Esophagus muscularis mucosa (tissue), 3 donors: ENCODE data around the gene PROX1.

Experiments used
- POLR2A ChIP-seq: fragments of 450-650 bp; IDR thresholded peaks from one replicate; pipeline ENCODE4 v1.6.1; 2017; ENCODE audit warnings: antibody characterized with exemption, moderate library complexity, mild to moderate bottlenecking, low read depth
- POLR2AphosphoS5 ChIP-seq, 2 donors: sonication (generic); formaldehyde crosslinking; IDR thresholded peaks; one replicate each; pipeline ENCODE4 v1.6.1; 2017; ENCODE audit warnings: antibody characterized with exemption in 2 of 2
- TF ChIP-seq, protein P1 (sequence below), 3 experiments: fragments of 200-600 bp in 2 of 3; fragments of 450-650 bp in 1 of 3; sonication (generic) in 2 of 3; IDR thresholded peaks; one replicate each; pipeline ENCODE4 v1.5.1; 2017 to 2019; ENCODE audit warnings: antibody characterized with exemption in 3 of 3, mild to moderate bottlenecking in 2 of 3, moderate library complexity in 1 of 3

DNA sequence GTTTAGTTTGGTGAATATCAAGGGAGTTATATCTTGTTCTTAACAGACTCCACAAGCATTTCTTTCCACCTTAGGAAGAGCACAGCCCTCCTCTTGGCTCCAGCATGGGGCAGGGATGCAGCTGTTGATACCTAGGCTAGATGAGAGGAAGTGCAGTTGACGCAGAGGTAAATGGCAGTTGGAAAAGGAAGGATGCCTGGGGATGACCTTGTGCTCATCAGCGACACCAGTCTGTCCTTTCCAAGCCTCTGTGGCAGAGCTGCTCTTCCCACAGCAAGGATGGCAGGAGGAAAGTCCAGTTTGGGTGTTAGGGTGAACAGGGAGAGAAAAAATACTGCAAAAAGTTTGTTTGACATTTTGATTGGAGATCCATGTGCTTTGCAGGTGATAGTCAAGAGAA, 6.2 kb downstream of the PROX1 start:
- TF ChIP-seq, protein P1, sequence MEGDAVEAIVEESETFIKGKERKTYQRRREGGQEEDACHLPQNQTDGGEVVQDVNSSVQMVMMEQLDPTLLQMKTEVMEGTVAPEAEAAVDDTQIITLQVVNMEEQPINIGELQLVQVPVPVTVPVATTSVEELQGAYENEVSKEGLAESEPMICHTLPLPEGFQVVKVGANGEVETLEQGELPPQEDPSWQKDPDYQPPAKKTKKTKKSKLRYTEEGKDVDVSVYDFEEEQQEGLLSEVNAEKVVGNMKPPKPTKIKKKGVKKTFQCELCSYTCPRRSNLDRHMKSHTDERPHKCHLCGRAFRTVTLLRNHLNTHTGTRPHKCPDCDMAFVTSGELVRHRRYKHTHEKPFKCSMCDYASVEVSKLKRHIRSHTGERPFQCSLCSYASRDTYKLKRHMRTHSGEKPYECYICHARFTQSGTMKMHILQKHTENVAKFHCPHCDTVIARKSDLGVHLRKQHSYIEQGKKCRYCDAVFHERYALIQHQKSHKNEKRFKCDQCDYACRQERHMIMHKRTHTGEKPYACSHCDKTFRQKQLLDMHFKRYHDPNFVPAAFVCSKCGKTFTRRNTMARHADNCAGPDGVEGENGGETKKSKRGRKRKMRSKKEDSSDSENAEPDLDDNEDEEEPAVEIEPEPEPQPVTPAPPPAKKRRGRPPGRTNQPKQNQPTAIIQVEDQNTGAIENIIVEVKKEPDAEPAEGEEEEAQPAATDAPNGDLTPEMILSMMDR (IDR thresholded peaks at IDR 0.05): no peak
- TF ChIP-seq POLR2A: no peak
- no peak for TF ChIP-seq POLR2AphosphoS5 (IDR thresholded peaks at IDR 0.05)
